ENCODE data around the gene SMYD3.
"Not testable (repeated sequence)": the region's sequence is repeated elsewhere in the genome, so short reads cannot be mapped to it uniquely, and the experiment has no call there.

The SMYD3 gene

GRCh38 chr1:245773344-245773743 is 733.7 kb downstream of the SMYD3 start:
- DNase-seq = no peak

GRCh38 chr1:245772739-245773138 is 734.3 kb downstream of the SMYD3 start:
- DNase-seq = no peak

GRCh38 chr1:245772325-245772724 is 734.8 kb downstream of the SMYD3 start:
- DNase-seq = no peak

GRCh38 chr1:245771511-245772281 is 735.4 kb downstream of the SMYD3 start:
- DNase-seq = no peak

GRCh38 chr1:245770156-245770555 is 736.9 kb downstream of the SMYD3 start:
- DNase-seq = no peak

- DNase-seq = no peak
Measured at GRCh38 chr1:245768596-245768995, 738.5 kb downstream of the SMYD3 start.

GRCh38 chr1:245765230-245766000 is 741.7 kb downstream of the SMYD3 start:
- no peak for DNase-seq

- no peak for DNase-seq
Measured at GRCh38 chr1:245763873-245764331, 743.2 kb downstream of the SMYD3 start.

- DNase-seq = no peak
Measured at GRCh38 chr1:245762396-245762910, 744.6 kb downstream of the SMYD3 start.

GRCh38 chr1:245760301-245760700 is 746.8 kb downstream of the SMYD3 start:
- DNase-seq = no peak

GRCh38 chr1:245754463-245754961 is 752.6 kb downstream of the SMYD3 start:
- DNase-seq = no peak

- no peak for DNase-seq
Measured at GRCh38 chr1:245753807-245754206, 753.3 kb downstream of the SMYD3 start.

- DNase-seq = no peak
Measured at GRCh38 chr1:245752561-245752960, 754.5 kb downstream of the SMYD3 start.

GRCh38 chr1:245751726-245752470 is 755.2 kb downstream of the SMYD3 start:
- DNase-seq = no peak

GRCh38 chr1:245751116-245751515 is 756.0 kb downstream of the SMYD3 start:
- no peak for DNase-seq

- DNase-seq = no peak
Measured at GRCh38 chr1:245750261-245750660, 756.8 kb downstream of the SMYD3 start.

- no peak for DNase-seq
Measured at GRCh38 chr1:245749053-245749452, 758.0 kb downstream of the SMYD3 start.

GRCh38 chr1:245748646-245749045 is 758.4 kb downstream of the SMYD3 start:
- no peak for DNase-seq

GRCh38 chr1:245748240-245748639 is 758.8 kb downstream of the SMYD3 start:
- DNase-seq = no peak

- no peak for DNase-seq
Measured at GRCh38 chr1:245742896-245743295, 764.2 kb downstream of the SMYD3 start.

GRCh38 chr1:245740336-245740735 is 766.7 kb downstream of the SMYD3 start:
- DNase-seq = not testable (repeated sequence)

GRCh38 chr1:245730801-245731200 is 776.3 kb downstream of the SMYD3 start:
- DNase-seq = no peak

GRCh38 chr1:245728035-245728434 is 779.0 kb downstream of the SMYD3 start:
- DNase-seq = not testable (repeated sequence)

All from DMS53 (cell line).